SKM-1 treated with dmso at 0.1 percent for 144 hours (cell line): Measurements from ENCODE around the gene WDR93.

Experiments
- DNase-seq: peaks from one replicate; lab custom pipeline; 2025; ENCODE audit not compliant: unreplicated experiment; lab: John Stamatoyannopoulos, UW

WDR93 gene

GRCh38 chr15:89662893-89663626 lies 27.6 kb upstream of the WDR93 start:
- DNase-seq: no peak

GRCh38 chr15:89664441-89665350 lies 25.9 kb upstream of the WDR93 start:
- no peak for DNase-seq

- no peak for DNase-seq
These were observed 25.0 kb upstream of the WDR93 start for GRCh38 chr15:89665449-89666181.

GRCh38 chr15:89666184-89666857 lies 24.3 kb upstream of the WDR93 start:
- no peak for DNase-seq

GRCh38 chr15:89666858-89667705 lies 23.5 kb upstream of the WDR93 start:
- DNase-seq: no peak

- no peak for DNase-seq
These were observed 23.0 kb upstream of the WDR93 start for GRCh38 chr15:89667706-89667960.

GRCh38 chr15:89668171-89668570 lies 22.4 kb upstream of the WDR93 start:
- no peak for DNase-seq

- DNase-seq: no peak
These were observed 21.2 kb upstream of the WDR93 start for GRCh38 chr15:89669309-89669865.

- no peak for DNase-seq
These were observed 20.7 kb upstream of the WDR93 start for GRCh38 chr15:89669941-89670340.

- no peak for DNase-seq
These were observed 19.5 kb upstream of the WDR93 start for GRCh38 chr15:89670971-89671560.

- no peak for DNase-seq
These were observed 18.9 kb upstream of the WDR93 start for GRCh38 chr15:89671687-89672086.

GRCh38 chr15:89672221-89673164 lies 18.1 kb upstream of the WDR93 start:
- no peak for DNase-seq

GRCh38 chr15:89673165-89673512 lies 17.5 kb upstream of the WDR93 start:
- peak; percentile 25 for DNase-seq

- DNase-seq: no peak
These were observed 16.1 kb upstream of the WDR93 start for GRCh38 chr15:89674526-89674925.

- no peak for DNase-seq
These were observed 15.0 kb upstream of the WDR93 start for GRCh38 chr15:89675606-89676005.

GRCh38 chr15:89677381-89677780 lies 13.2 kb upstream of the WDR93 start:
- DNase-seq: no peak

GRCh38 chr15:89679212-89679611 lies 11.4 kb upstream of the WDR93 start, which contains the start of gene PLIN1:
PLIN1 (minus strand) TSS chr15:89679367; CDS start chr15:89677489, 1,878 bp downstream.
- DNase-seq: no peak

- no peak for DNase-seq
These were observed 10.2 kb upstream of the WDR93 start for GRCh38 chr15:89680282-89680873.
